Myocyte (in vitro differentiated cells): ENCODE results near the gene CELSR1. TPM values are rescaled to one million over a fixed set of nuclear protein-coding genes. Genes with fewer than 3 reads are reported as not detected.
"Not testable (repeated sequence)": the region's sequence is repeated elsewhere in the genome, so short reads cannot be mapped to it uniquely, and the experiment has no call there.

Experiments
- DNase-seq: peaks from one replicate; pipeline ENCODE4 v3.0.0-alpha.2; 2012; ENCODE audit warnings: low read depth
- total RNA-seq: library from RNA; depleted of rRNA; stranded (reverse); fragments of >200 nt; gene quantifications from 2 replicates; pipeline ENCODE4 v1.2.3, GENCODE V29; 2014

Gene CELSR1
- total RNA-seq, 1 donor from 2014 or later: 1.3 TPM

- peak; percentile 69 for DNase-seq
Measured at GRCh38 chr22:46422896-46423295, 114.5 kb downstream of the CELSR1 start.

GRCh38 chr22:46421267-46421666 lies 116.2 kb downstream of the CELSR1 start:
- DNase-seq: no peak

- no peak for DNase-seq
Measured at GRCh38 chr22:46419754-46420571, 117.5 kb downstream of the CELSR1 start.

GRCh38 chr22:46418827-46419226 lies 118.6 kb downstream of the CELSR1 start:
- no peak for DNase-seq

DNA sequence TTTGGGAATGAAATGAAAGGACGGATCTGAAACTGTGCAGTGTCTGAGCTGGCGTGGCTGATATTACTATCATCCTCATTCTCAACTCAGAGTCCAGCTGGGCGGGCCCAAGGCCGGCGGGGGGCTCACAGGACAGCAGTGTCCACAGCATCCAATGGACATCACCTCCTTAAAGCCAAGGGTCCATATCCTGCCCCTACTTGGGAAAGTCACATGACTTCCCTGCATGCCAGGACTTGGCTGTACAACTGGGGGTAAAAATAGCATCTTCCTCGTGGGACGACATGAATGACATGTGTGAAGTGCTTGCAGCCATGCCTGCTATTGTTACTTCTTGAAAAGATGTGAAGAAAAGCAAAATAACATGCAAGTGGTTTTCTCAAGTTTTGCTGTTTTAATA lies 119.7 kb downstream of the CELSR1 start:
- peak; percentile 7 for DNase-seq

DNA sequence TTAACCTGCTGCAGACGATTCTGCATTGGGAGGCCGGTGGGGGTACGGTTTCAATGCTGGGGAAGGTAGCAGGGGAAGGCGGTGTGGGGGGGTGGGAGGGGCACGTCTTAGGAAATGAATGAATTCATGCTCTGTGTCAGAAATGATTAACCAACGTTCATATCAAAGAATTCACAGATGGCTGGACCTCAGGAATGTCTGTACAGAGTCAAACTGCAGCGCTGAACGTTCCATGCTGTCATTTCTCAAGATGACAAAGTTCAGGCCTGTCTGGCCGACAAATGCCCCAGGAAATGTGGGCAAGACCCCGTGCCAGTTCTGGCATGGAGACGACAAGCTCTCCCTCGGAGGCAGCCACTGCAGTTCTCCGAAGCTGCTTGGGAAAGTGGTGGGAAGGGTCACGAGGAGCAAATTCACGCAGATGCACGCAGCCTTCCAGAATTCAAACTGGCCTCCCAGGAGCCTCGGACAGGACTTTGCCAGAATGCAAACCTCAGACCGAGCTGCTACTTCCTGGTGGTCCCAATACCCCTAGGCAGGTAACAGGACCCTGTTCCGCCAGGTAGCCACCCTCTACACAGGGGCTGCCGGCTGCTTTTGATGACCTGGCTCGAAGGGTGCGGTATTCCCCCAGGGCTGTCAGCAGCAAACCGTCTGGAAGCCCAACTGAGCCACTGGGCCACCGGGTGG lies 120.4 kb downstream of the CELSR1 start:
- no peak for DNase-seq

DNA sequence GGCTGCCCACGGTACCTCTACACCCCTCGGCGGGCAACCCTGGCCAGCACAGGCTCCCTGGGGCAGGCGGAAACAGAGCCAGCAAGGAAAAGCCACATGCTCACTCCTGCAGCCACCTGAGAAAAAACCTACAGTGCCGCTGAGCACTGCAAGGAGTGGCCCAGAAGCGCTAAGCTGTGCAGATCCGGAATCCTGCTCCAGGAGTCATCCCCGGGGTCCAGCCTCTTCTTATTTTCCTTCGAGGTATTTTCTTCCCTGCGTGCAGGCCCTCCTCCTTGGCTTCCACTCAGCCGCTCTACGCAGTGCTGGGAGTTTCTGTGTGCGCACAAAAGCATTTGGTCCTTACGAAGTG lies 120.9 kb downstream of the CELSR1 start:
- no peak for DNase-seq

DNA sequence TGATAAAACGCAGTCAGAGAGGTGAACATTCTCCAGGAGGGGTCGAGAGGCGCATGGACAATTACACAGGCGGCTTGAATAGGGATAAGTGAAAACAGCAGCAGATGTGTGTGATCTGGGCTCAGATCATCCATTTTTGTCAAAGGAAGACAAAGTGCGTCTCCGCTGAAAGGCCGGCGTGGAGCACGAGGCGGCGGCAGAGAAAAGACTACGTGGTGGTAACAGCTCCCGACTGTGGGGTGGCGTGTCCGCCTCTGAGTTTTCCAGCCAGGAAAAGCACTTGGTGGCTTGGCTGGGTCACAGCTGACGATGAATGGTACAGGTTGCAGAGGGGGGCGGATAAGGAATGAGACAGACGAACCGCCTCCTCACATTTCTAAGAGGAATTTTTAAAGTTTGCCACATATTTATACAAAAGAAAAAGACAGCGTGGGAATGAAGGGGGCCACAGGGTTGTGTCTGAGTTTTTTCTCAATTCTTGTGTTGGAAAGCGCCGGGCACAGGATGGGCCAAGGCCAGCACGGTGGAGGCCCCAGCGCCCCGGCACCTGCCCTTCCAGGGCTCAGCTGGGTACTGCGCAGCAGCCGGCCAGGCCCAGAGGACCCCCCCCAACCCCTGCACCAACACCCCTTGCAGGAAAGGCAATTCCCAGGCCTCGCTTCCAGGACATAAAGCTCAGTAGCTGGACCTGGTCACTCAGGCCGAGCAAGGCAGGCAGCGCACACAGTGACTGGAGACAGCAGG lies 121.5 kb downstream of the CELSR1 start:
- no peak for DNase-seq

GRCh38 chr22:46414704-46415103 lies 122.7 kb downstream of the CELSR1 start:
- DNase-seq: no peak

GRCh38 chr22:46413725-46414379 lies 123.6 kb downstream of the CELSR1 start:
- no peak for DNase-seq

DNA sequence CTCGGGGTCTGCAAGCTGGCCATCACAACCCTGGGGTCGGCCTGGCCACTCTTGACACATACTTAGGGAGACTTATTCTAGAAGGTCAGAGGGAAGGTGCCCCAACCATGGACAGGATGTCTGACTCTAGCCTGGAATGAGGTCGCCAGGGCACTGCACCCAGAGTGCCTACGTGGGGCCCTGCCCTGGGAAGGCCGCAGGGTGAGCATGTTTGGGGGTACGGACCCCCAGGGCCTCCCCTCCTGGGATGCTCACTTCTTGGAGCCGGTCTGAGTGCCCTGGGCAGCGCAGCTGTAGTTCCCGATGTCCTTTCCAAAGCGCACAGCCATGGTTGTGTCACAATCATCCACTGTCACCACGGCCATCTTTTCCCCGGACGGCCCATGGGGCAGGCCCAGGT lies 126.1 kb downstream of the CELSR1 start:
- no peak for DNase-seq

- DNase-seq: no peak
Measured at GRCh38 chr22:46410291-46410808, 127.1 kb downstream of the CELSR1 start.

DNA sequence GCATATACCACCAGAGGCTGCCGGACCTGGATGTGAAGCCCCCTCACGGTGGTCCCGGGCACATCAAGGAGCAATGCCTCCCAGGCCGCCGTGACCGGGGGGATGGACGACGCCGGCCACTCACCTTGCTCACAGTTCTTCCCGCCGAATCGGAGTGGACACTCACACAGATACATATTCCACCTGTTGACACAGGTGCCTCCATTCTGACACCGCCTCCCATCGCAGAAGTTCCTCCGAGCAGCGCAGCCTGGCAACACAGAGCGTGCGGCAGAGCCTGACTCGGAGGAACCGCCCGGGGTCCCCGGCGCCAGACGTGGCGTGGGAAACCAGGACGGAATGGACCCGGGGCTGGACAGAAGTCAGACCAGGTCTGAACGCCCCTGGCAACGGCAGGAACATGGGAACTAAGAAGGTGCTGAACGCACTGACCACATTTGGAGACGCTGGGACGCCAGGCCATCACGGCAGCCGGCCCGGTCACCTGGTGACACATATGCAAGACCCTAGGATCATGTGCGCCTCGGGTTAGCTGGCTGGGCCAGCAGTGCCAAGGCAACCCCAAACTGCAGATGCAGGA lies 127.7 kb downstream of the CELSR1 start:
- no peak for DNase-seq

- no peak for DNase-seq
Measured at GRCh38 chr22:46408568-46409506, 128.6 kb downstream of the CELSR1 start.

- no peak for DNase-seq
Measured at GRCh38 chr22:46407748-46408147, 129.7 kb downstream of the CELSR1 start.

- no peak for DNase-seq
Measured at GRCh38 chr22:46406791-46407190, 130.6 kb downstream of the CELSR1 start.

DNA sequence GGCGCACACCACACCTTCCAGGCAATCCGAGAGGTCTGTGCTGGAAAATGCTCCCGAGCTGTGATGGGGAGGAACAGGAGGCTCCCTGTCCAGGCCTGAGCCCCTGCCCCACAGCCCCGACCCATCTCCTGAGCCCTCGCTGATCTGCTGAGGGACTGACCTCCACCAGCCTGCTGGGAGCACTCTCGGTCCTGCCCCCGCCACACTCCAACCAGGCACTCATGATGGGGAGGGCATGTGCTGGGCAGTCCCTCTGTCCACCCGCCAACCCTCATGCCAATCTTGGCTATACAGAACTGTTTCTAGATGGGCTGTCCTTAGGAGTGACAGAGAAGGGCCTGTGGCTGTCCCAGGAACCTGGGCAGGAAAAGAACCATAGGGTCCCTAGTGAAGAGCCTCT lies 131.1 kb downstream of the CELSR1 start:
- DNase-seq: no peak

GRCh38 chr22:46405901-46406300 lies 131.5 kb downstream of the CELSR1 start:
- no peak for DNase-seq

GRCh38 chr22:46403880-46404279 lies 133.5 kb downstream of the CELSR1 start:
- not testable (repeated sequence) for DNase-seq

DNA sequence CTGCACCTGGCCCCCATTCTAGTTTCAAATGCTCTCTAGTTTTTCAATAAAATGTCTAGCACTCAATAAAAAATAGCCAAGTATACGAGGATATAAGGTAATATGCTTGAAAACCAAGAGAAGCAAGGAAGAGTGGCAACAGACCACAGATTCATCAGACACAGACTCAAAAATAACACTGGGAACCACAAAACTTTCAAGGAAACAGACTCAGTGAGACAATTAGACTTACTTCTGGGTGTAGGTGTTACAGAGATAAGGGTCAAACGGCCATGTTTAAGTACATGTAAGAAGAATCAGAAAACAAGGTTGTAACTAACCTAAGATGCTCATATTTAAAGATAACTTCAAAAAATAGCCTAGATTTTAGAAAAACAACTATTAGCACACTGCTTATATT lies 134.9 kb downstream of the CELSR1 start:
- no peak for DNase-seq
